Islet precursor cell (in vitro differentiated cells): Measurements from ENCODE around the gene CFAP77.

Experiments used
- DNase-seq: peaks from one replicate; pipeline ENCODE4 v3.0.0-alpha.2; 2018

CFAP77 gene

GRCh38 chr9:132520612-132521011 is 110.6 kb downstream of the CFAP77 start:
- DNase-seq = no peak

DNA sequence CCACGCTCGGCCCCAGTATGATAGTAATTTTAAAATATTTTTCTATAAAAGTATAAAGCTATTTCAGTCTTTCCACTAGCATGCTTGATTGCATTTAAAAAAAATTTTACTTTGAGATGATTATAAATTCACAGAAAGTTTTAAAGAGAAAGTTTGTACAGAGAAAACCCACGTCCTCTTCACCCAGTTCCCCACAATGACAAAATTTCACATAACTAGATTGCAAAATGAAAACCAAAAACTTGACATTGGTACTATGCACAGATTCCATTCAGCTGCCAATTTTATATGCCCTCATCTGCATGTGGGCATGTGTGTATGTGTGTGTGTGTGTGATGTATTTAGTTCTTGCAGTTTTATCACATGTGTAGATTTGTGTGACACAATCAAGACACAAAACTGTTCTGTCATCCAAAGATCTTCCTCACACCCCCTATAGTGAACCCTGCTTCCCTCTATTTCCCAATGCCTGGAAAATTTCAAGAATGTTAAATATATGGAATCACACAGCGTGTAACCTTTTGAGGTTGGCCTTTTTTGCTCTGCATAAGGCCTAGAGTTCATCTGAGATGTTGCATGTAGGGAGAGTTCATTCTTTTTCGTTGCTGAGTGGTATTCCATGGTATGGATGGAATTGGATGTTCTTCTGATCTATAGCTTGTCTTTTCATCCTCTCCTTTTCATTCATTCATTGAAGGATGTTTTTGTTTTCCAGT is 115.5 kb downstream of the CFAP77 start:
- DNase-seq = no peak

DNA sequence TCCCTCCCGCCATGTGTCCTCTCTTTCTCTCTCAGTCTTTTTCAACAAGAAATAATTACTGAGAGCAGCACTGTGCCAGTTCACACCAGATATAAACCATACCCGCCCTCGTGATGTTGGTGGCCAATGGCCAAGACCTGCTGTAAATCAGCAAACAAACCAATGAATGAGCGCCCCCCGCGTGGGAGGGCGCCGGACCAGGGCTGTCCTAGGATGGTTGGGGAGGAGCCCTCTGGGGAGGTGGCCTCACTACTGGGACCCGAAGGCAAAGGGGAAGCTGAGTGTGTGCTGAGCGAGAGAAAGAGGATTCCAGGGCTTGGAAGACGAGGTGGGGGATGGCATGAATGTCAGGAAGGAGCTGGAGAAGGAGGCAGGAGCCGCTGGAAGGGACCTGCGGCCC is 121.2 kb downstream of the CFAP77 start:
- DNase-seq = no peak

- no peak for DNase-seq
Observed at GRCh38 chr9:132531710-132532570, 121.9 kb downstream of the CFAP77 start.

GRCh38 chr9:132534832-132535231 is 124.8 kb downstream of the CFAP77 start:
- no peak for DNase-seq

- no peak for DNase-seq
Observed at GRCh38 chr9:132536124-132536523, 126.1 kb downstream of the CFAP77 start.

- no peak for DNase-seq
Observed at GRCh38 chr9:132537352-132537751, 127.3 kb downstream of the CFAP77 start.

DNA sequence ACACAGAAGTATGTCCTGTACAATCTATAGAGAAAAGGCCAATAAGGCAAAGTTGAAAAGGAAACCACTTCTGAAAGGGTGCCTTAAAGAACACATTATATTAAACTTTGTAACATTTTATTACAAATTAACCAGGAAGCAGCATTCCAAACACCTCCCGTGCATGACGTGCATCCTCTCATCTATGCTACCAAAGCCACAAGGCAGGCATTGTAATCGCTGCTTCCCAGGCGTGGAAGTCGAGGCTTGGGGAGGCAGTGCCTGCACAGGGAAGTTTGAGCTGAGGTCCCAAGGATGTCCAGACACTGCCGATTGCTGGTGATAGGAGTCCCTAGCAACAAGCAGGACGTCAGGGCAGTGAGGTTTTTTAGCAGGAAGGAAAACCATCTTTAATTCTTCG is 128.1 kb downstream of the CFAP77 start:
- no peak for DNase-seq

- DNase-seq = no peak
Observed at GRCh38 chr9:132539096-132539495, 129.1 kb downstream of the CFAP77 start.

DNA sequence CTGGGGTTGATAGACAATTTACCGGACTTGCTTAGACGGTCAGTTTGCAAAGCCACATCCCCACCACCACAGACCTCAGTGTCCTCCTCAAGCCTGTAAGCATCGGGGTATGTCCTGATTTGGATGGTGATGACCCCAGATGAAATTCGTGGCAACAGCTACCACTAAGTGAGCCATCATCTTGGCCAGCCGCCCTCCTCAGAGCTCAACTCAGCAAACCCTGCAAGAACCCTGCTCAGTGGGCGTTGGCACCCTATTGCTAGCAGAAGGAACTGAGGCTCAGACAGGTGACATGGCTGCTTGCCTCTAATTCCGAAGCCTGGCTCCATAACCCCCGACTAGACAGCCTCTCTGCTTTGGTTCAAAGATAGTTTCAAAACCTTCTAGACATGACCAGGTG is 131.0 kb downstream of the CFAP77 start:
- no peak for DNase-seq

DNA sequence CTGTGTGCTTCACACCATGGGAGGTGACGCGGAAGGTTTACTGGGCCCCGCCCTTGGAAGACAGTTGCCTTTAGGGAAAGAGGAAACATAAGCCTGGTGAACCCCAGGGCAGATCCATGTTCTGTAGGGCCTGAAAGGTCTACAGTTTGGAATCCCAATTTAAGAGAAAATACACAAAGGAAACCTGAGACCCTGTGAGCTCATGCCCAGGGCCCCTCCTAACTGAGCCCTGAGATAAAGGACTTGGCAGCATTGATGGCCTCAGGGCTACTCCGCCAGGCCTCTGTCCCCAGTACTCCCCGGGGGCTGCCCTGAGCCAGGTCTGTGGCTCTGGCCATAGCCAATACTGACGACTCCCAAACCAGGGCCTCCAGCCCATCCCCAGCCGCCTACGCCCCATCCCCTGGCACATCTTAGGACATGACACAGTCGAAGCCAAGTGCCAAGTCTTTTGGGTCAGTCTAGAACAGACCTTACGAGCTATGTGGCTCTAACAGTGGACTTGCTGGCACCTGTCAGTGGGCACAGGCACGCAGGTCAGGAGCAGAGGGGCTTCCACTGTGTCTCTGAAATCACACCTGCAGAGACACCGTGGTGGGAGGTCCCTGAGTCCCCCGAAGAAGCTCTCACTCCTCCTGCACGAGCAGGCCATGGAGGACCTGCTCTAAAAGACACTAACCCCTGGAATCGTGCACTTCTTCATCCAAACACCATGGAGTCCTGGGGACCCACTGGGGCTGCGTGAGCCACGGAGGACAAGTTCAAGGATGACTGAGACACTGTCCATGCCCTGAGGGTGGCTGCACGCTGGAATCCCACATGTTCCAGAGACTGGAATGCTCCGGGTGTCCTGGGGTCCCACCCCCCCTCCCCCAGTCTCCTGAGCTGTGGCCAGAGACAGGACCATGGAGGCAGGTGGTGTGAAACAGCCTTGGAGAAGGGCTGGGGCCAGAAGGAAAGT is 132.1 kb downstream of the CFAP77 start:
- DNase-seq = no peak

GRCh38 chr9:132543251-132543650 is 133.2 kb downstream of the CFAP77 start:
- no peak for DNase-seq

GRCh38 chr9:132543960-132544359 is 133.9 kb downstream of the CFAP77 start:
- DNase-seq = no peak

DNA sequence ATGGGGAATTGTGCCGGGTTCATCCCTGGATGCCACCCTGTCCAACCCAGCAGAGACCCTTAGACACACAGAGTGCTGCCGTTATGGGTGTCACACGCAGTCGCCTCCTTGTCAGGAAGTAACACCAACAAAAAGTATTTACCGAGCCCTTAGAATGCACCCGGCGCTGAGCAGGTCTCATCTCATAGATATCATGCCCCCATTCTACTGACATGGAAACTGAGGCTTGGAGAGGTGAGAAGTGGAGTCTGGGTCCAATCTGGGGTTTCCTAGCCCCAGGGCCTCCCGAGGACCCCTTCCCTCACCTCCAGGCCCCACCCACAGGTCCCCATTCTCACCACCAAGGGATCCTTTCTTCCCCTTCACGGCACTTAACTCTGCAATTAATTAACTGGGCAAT is 135.6 kb downstream of the CFAP77 start:
- DNase-seq = no peak

- peak; percentile 63 for DNase-seq
Observed at GRCh38 chr9:132546148-132547051, 136.4 kb downstream of the CFAP77 start.

GRCh38 chr9:132547052-132547431 is 137.0 kb downstream of the CFAP77 start:
- DNase-seq = no peak

- no peak for DNase-seq
Observed at GRCh38 chr9:132547436-132547835, 137.4 kb downstream of the CFAP77 start.

GRCh38 chr9:132547976-132548730 is 138.1 kb downstream of the CFAP77 start:
- no peak for DNase-seq

GRCh38 chr9:132548751-132549640 is 139.0 kb downstream of the CFAP77 start:
- no peak for DNase-seq

GRCh38 chr9:132551556-132551955 is 141.5 kb downstream of the CFAP77 start:
- no peak for DNase-seq
